NK-92 (cell line): Measurements from ENCODE around the gene XNDC1N.
"Not testable (repeated sequence)": the region's sequence is repeated elsewhere in the genome, so short reads cannot be mapped to it uniquely, and the experiment has no call there.

Experiments
- DNase-seq: peaks from one replicate; lab custom pipeline; 2025; ENCODE audit not compliant: unreplicated experiment; lab: John Stamatoyannopoulos, UW

The XNDC1N gene

DNA sequence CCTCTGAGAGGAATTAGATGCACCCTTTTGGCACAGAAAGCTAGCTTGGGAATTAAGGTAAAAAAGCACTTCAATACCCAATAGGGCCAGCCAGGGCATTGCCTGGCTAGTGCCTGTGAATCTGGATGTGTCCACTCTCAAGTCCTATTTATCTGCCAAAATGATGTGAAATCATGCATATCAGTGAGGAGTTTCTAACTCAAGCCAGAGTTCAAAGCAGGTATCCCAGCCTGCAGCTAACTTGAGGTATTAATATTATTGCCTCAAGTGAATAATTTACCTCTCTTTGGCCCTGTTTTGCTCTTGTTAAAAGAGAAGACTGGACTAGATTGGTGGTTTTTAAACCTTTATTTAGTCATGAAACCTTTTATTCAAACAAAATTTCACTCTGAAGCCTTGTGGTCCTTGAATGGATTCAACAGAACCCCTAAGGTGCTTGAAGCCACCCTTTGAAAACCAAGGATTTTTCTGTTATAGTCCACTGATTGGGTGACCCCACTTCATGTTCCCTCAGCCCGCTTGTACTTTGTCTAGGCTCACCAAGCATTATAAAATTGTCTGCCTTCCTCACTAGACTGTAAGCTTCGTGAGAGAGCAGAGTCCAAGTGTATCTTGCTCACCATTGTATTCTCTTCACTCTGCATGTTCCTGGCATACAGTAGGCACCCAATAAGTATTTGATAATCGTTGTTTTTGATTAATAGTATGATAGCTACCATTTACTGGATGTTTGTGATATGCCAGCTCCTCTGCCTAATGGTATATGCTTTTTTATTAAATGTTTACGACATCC lies 4.9 kb upstream of the XNDC1N start:
- DNase-seq, result no peak

DNA sequence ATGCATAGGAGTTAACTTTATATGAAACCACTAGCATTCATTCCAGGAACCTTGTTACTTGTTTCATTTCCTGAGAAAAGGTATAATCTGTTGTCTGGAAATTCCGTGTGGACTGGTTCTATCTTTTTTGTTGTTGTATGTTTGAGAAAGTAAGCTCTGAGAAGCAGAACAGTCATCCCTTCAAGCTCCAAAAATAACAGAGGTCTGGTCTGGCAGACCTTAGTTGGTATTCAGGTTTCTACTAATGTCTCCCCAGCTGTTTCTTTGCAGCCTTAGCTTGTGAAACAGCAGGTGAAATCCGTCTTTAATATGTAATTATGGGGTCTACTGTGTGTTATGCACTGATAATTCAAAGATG lies 2.8 kb upstream of the XNDC1N start:
- DNase-seq, result no peak

DNA sequence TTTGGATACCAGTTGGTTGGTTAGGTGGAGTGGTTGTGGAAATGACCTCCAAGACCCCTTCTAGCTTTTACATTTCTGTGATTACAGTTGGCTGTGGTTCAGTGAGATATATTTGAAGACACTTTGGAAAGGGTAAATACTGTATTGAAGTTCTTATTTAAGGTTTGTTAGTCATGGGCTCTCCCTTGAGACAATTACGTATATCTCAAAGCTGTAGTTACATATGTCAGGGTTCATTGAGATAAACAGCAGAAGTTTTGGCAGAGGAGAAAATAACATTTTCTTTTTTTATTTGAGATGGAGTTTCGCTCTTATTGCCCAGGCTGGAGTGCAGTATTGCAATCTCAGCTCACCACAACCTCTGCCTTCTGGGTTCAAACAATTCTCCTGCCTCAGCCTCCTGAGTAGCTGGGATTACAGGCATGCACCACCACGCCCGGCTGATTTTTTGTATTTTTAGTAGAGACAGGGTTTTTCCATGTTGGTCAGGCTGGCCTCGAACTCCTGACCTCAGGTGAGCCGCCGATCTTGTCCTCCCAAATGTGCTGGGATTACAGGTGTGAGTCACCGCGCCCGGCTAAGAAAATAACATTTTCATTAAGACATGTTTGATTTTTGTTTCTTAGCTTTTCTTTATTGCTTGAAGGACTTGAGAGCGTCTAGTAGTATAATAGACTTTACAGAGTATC lies 2.3 kb upstream of the XNDC1N start:
- DNase-seq, result no peak

DNA sequence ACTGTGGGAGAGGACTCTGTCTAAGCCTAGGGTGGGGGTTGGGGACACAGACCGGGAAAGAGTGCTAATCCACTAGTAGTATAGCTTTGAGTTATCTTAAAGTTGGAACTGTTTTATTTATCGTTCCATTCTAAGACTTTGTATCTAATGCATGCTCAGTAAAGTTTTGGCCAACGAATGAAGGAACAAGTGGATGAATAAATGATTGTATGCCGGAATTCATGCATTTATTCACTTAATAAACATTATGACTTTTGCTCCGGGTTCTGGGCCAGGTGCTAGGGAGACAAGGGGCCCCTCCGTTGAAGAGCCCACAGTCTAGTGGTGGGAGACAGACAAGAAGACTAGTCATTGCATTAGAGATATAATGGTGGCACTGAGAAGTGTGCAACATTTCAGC lies 1.1 kb upstream of the XNDC1N start:
- no peak for DNase-seq

DNA sequence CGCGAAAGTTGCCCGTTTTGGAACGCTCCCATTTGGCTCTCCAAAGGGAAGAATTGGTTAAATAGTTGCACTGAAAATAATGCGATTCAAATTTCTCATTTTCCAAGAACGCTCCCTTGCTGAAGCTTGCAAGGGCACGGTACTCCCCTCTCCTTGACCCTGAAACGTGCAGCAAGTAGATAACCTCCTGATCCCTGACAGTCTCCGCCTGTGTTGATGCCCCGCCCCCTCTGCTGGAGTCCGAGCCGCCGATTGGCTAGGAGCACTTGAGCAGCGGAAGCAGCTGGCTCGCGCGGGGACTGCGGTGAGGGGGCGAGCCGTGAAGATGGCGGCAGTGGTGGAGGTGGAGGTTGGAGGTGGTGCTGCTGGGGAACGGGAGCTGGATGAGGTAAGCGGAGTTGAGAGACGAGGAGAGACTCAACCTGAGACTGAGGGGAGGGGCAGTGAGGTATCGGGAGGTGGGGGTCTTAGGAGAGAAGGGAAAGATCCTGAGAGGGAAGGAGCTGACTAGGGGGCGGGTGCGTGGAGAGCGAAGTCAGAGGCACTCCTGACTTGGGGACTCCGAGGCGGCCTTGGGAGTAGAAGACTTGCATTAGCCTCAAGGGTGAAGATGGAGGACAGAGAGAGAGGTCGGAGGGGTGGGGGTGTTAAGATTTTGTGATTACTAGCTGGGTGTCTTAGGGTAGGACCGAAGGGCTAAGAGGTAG lies 496 bp upstream of the XNDC1N start, which contains the start of gene RNF121:
Gene RNF121, plus strand, starts transcription at position 310 of the 707 bp plus-strand sequence. Its CDS starts 16 bp downstream, at position 326.
- DNase-seq, result peak; percentile 74

DNA sequence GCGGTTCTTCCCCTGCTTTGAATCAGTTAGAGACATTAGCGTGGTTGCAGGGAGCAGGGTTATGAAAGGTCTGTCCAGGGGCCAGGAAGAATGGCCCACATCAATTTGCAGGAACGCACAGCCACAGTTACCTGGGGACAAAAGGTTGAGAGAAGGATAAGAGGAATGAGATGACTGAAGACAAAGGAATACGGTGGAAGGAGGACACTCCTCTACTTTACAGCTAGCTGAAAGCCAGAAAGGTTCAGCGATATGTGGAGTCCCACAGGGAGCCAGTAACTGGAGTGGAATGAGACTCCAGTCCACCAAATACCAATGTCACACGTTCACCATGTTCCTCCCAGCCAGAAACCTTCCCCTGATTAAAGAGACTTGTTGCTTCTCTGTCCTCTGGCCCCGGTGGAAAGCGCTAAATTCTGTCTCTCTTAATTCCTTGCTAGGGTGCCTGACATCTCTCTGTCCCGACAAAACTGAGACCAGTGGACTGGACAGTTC lies 10.7 kb downstream of the XNDC1N start:
- no peak for DNase-seq

DNA sequence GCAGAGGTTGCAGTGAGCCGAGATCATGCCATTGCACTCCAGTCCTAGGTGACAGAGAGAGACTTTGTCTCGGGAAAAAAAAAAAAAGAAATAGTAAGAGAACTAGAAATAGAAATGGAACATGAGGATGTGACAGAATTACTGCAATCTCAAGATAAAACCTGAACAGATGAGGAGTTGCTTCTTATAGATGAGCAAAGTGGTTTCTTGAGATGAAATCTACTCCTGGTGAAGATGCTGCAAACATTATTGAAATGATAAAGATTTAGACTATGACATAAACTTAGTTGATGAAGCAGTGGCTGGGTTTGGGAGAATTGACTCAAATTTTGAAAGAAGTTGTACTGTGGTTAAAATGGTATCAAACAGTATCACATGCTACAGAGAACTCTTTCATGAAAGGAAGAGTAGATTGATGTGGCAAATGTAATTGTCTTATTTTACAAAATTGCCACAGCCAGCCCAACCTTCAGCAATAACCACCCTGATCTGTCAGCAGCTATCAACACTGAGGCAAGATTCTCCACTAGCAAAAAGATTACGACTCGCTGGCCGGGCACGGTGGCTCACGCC lies 13.7 kb downstream of the XNDC1N start:
- DNase-seq, result no peak

DNA sequence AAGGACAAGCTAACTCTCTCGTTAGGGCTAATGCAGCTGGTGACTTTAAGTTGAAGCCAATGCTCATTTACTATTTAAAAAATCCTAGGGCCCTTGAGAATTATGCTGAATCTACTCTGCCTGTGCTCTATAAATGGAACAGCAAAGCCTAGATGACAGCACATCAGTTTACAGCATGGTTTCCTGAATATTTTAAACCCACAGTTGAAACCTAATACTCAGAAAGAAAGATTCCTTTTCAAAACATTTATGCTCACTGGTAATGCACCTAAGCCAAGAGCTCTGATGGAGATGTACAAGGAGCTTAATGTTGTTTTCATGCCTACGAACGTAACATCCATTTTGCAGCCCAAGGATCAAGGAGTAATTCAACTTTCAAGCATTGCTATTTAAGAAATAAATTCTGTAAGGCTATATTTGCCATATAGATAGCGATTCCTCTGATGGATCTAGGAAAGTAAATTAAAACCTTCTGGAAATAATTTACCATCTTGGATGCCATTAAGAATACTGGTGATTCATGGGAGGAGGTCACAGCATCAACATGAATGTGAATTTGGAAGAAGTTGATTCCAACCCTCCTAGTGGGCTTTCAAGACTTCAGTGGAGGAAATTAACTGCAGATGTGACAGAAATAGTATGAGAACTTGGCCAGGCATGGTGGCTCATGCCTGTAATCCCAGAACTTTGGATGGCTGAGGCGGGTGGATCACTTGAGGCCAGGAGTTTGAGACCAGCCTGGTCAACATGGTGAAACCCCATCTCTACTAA lies 14.5 kb downstream of the XNDC1N start:
- DNase-seq, result no peak

DNA sequence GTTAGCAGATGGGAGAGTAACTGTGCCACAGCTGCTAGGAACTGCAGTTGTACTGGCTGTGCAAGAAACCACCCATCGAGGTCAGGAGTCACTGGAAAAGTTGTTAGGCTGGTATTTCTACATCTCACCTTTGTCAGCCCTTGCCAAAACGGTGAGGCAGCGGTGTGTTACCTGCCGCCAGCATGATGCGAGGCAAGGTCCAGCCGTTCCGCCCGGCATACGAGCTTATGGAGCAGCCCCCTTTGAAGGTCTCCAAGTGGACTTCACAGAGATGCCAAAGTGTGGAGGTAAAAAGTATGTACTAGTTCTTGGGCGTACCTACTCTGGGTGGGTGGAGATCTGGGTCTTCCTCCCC lies 16.4 kb downstream of the XNDC1N start:
- not testable (repeated sequence) for DNase-seq

DNA sequence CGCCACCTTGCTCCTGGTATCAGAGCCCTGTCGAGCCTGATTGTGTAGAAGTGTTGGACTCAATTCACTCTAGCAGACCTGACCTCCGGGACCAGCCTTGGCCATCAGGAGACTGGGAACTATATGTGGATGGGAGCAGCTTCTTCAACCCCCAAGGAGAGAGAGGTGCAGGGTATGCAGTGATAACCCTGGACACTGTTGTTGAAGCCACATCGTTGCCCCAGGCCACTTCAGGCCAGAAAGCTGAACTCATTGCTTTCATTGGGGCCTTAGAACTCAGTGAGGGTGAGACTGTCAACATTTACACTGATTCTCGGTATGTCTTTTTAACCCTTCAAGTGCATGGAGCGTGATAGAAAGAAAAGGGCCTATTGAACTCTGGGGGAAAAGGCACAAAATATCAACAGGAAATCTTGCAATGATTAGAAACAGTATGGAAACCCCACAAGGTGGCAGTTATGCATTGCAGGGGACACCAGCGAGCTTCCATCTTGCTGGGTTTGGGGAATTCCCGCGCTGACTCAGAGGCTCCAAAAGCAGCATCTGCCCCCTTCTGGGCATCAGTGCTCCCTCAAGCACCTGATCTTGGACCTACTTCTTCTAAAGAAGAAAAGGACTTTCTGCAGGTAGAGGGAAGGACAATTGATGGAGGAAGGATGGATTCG lies 16.9 kb downstream of the XNDC1N start:
- DNase-seq, result not testable (repeated sequence)

DNA sequence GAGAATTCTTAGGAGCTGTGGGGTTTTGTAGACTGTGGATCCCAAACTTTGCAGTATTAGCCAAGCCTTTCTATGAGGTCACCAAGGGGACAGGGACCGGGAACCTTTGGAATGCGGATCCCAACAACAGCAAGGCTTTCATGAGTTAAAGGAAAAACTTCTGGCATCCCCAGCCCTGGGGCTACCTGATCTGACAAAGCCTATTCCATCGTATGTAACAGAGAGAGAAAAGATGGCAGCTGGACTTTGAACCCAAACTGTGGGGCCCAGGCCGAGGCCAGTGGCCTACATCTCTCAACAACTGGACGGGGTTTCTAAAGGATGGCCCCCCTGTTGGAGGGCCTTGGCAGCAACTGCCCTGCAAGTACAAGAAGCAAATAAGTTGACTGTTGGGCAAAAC lies 17.6 kb downstream of the XNDC1N start:
- not testable (repeated sequence) for DNase-seq

DNA sequence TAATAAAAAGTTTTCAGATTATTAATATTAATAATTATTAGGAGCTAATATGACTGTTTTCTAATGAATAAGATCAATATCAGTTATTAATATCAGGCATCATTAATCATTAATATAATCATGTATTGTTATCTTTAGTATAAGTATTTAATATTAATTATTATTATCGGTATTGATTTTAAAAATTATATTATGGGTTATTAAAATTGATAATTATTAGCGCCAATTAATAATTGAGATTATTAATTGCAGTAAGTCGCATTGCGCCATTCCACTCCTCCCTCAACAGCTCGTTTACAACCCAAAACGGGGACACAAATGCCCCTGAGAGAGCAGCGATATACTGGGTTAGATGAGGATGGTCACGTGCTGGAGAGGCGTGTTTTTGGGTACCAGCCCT lies 20.2 kb downstream of the XNDC1N start:
- no peak for DNase-seq

DNA sequence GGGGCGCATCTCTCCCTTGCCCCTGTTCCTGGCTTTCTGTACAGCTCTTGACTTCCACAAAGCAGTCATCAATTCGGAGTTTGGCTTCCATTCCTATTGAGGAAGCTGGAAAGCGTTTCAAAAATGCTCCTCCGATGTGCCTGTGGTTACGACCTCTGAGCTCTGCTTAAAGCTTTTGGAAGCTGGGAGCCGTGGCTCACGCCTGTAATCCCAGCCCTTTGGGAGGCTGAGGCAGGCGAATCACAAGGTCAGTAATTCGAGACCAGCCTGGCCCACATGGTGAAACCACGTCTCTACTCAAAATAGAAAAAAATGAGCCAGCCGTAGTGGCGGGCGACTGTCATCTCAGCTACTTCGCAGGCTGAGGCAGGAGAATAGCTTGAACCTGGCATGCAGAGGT lies 27.3 kb downstream of the XNDC1N start:
- DNase-seq, result not testable (repeated sequence)

DNA sequence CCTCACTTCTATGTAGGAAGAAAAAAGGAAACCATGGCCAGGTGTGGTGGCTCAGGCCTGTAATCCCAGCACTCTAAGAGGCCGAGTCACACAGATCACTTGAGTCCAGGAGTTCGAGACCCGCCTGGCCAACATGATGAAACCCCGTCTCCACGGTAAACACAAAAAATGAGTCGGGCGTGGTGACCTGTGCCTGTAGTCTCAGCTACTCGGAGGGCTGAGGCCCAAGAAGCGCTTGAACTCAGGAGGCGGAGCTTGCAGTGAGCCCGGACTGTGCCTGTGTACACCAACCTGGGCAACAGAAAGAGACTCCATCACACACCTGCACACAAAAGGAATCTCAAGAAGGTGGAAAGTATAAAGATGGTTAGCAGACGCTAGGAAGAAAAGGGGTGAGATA lies 32.4 kb downstream of the XNDC1N start:
- no peak for DNase-seq

DNA sequence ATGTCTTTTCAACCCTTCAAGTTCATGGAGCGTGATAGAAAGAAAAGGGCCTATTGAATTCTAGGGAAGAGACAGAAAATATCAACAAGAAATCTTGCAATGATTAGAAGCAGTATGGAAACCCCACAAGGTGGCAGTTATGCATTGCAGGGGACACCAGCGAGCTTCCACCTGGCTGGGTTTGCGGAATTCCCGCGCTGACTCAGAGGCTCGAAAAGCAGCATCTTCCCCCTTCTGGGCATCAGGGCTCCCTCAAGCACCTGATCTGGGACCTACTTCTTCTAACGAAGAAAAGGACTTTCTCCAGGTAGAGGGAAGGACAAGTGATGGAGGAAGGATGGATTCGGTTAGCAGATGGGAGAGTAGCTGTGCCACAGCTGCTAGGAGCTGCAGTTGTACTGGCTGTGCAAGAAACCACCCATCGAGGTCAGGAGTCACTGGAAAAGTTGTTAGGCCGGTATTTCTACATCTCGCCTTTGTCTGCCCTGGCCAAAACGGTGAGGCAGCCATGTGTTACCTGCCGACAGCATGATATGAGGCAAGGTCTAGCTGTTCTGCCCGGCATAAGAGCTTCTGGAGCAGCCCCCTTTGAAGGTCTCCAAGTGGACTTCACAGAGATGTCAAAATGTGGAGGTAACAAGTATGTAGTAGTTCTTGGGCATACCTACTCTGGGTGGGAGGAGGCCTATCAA lies 39.1 kb downstream of the XNDC1N start:
- DNase-seq, result not testable (repeated sequence)

DNA sequence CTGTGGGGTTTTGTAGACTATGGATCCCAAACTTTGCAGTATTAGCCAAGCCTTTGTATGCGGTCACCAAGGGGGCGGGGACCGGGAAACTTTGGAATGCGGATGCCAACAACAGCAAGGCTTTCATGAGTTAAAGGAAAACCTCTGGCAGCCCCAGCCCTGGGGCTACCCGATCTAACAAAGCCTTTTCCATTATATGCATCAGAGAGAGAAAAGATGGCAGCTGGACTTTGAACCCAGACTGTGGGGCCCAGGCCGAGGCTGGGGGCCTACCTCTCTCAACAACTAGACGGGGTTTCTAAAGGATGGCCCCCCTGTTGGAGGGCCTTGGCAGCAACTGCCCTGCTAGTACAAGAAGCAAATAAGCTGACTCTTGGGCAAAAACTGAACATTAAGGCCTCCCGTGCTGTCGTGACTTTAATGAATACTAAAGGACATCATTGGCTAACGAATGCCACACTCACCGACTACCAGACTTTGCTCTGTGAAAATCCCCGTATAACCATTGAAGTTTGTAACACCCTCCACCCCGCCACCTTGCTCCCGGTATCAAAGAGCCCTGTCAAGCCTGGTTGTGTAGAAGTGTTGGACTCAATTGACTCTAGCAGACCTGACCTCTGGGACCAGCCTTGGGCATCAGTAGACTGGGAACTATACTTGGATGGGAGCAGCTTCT lies 39.9 kb downstream of the XNDC1N start:
- DNase-seq, result not testable (repeated sequence)

DNA sequence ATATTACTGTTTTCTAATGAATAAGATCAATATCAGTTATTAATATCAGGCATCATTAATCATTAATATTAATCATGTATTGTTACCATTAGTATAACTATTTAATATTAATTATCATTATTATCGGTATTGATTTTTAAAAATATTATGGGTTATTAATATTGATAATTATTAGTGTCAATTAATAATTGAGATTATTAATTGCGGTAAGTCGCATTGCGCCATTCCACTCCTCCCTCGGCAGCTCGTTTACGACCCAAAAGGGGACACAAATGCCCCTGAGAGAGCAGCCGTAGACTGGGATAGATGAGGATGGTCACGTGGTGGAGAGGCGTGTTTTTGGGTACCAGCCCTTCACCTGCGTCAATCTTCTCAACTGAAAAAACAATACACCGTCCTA lies 42.6 kb downstream of the XNDC1N start:
- not testable (repeated sequence) for DNase-seq
